Measurements from ENCODE around the gene ADAMTS3. TPM values are rescaled to one million over a fixed set of nuclear protein-coding genes. Genes with fewer than 3 reads are reported as not detected.
"Not testable (repeated sequence)": the region's sequence is repeated elsewhere in the genome, so short reads cannot be mapped to it uniquely, and the experiment has no call there.

Gene ADAMTS3
- total RNA-seq, 2 donors from 2014 or later: not detected

- DNase-seq (no peak), ATAC-seq (replicated peaks in 1 of 2) (no peak)
- Mint-ChIP-seq H3K27me3 (ENCODE audit: low read depth) (no peaks in the 10 kb centered on the region), H3K9me3 (no peaks in the 10 kb centered on the region), H3K27ac (no peak overlapping the region), H3K4me3 (no peak overlapping the region), H3K36me3 (ENCODE audit: insufficient read depth in 2 of 2) (no peaks in the 10 kb centered on the region), H3K4me1 (ENCODE audit: low read depth) (no peaks in the 10 kb centered on the region)
Measured at GRCh38 chr4:72444092-72444491, 124.9 kb downstream of the ADAMTS3 start.

GRCh38 chr4:72442715-72443114 lies 126.3 kb downstream of the ADAMTS3 start:
- Mint-ChIP-seq H3K9me3 (no peaks in the 10 kb centered on the region), H3K27me3 (ENCODE audit: low read depth) (no peaks in the 10 kb centered on the region), H3K4me1 (ENCODE audit: low read depth) (no peaks in the 10 kb centered on the region), H3K27ac (no peak overlapping the region), H3K4me3 (no peak overlapping the region), H3K36me3 (ENCODE audit: insufficient read depth in 2 of 2) (no peaks in the 10 kb centered on the region)
- no peak for ATAC-seq (replicated peaks in 1 of 2)
- DNase-seq: no peak

GRCh38 chr4:72442147-72442546 lies 126.9 kb downstream of the ADAMTS3 start:
- H3K4me1 Mint-ChIP-seq (ENCODE audit: low read depth): no peaks in the 10 kb centered on the region
- H3K27me3 Mint-ChIP-seq (ENCODE audit: low read depth): no peaks in the 10 kb centered on the region
- no peak for DNase-seq
- H3K27ac Mint-ChIP-seq: no peak overlapping the region
- no peaks in the 10 kb centered on the region for H3K9me3 Mint-ChIP-seq
- H3K4me3 Mint-ChIP-seq: no peak overlapping the region
- no peak for ATAC-seq (replicated peaks in 1 of 2)
- no peaks in the 10 kb centered on the region for H3K36me3 Mint-ChIP-seq (ENCODE audit: insufficient read depth in 2 of 2)

- no peak overlapping the region for H3K4me3 Mint-ChIP-seq
- H3K4me1 Mint-ChIP-seq (ENCODE audit: low read depth): no peaks in the 10 kb centered on the region
- H3K27ac Mint-ChIP-seq: no peak overlapping the region
- DNase-seq: no peak
- peaks cover 0 to 1% of the 10 kb centered on the region in 2 donors for H3K9me3 Mint-ChIP-seq
- ATAC-seq (replicated peaks in 1 of 2): no peak
- no peaks in the 10 kb centered on the region for H3K27me3 Mint-ChIP-seq (ENCODE audit: low read depth)
- H3K36me3 Mint-ChIP-seq (ENCODE audit: insufficient read depth in 2 of 2): no peaks in the 10 kb centered on the region
Measured at GRCh38 chr4:72440386-72440785, 128.6 kb downstream of the ADAMTS3 start.

GRCh38 chr4:72432975-72433374 lies 136.0 kb downstream of the ADAMTS3 start:
- Mint-ChIP-seq H3K27me3 (ENCODE audit: low read depth) (no peaks in the 10 kb centered on the region), H3K4me1 (ENCODE audit: low read depth) (no peaks in the 10 kb centered on the region), H3K36me3 (ENCODE audit: insufficient read depth in 2 of 2) (no peaks in the 10 kb centered on the region), H3K4me3 (no peak overlapping the region), H3K9me3 (peaks cover 0 to 2% of the 10 kb centered on the region in 2 donors), H3K27ac (no peak overlapping the region)
- ATAC-seq (replicated peaks in 1 of 2): no peak
- DNase-seq: no peak

- Mint-ChIP-seq H3K4me1 (ENCODE audit: low read depth) (no peaks in the 10 kb centered on the region), H3K4me3 (no peak overlapping the region), H3K27me3 (ENCODE audit: low read depth) (no peaks in the 10 kb centered on the region), H3K9me3 (peaks cover 0 to 2% of the 10 kb centered on the region in 2 donors), H3K36me3 (ENCODE audit: insufficient read depth in 2 of 2) (no peaks in the 10 kb centered on the region), H3K27ac (no peak overlapping the region)
- DNase-seq (no peak), ATAC-seq (replicated peaks in 1 of 2) (no peak)
Measured at GRCh38 chr4:72432282-72432681, 136.7 kb downstream of the ADAMTS3 start.

GRCh38 chr4:72430988-72431387 lies 138.0 kb downstream of the ADAMTS3 start:
- H3K27ac Mint-ChIP-seq: no peak overlapping the region
- H3K4me3 Mint-ChIP-seq: no peak overlapping the region
- no peaks in the 10 kb centered on the region for H3K27me3 Mint-ChIP-seq (ENCODE audit: low read depth)
- ATAC-seq (replicated peaks in 1 of 2) (no peak), DNase-seq (no peak)
- peaks cover 2% of the 10 kb centered on the region in 2 donors for H3K9me3 Mint-ChIP-seq
- no peaks in the 10 kb centered on the region for H3K4me1 Mint-ChIP-seq (ENCODE audit: low read depth)
- no peaks in the 10 kb centered on the region for H3K36me3 Mint-ChIP-seq (ENCODE audit: insufficient read depth in 2 of 2)

- peaks cover 0 to 2% of the 10 kb centered on the region in 2 donors for H3K9me3 Mint-ChIP-seq
- ATAC-seq (replicated peaks in 1 of 2) (no peak), DNase-seq (no peak)
- H3K4me1 Mint-ChIP-seq (ENCODE audit: low read depth): no peaks in the 10 kb centered on the region
- no peaks in the 10 kb centered on the region for H3K36me3 Mint-ChIP-seq (ENCODE audit: insufficient read depth in 2 of 2)
- no peak overlapping the region for H3K27ac Mint-ChIP-seq
- H3K27me3 Mint-ChIP-seq (ENCODE audit: low read depth): no peaks in the 10 kb centered on the region
- H3K4me3 Mint-ChIP-seq: no peak overlapping the region
Measured at GRCh38 chr4:72430050-72430449, 139.0 kb downstream of the ADAMTS3 start.

- no peaks in the 10 kb centered on the region for H3K36me3 Mint-ChIP-seq (ENCODE audit: insufficient read depth in 2 of 2)
- DNase-seq: no peak
- H3K9me3 Mint-ChIP-seq: peaks cover 0 to 2% of the 10 kb centered on the region in 2 donors
- H3K27me3 Mint-ChIP-seq (ENCODE audit: low read depth): no peaks in the 10 kb centered on the region
- H3K4me3 Mint-ChIP-seq: no peak overlapping the region
- no peak overlapping the region for H3K27ac Mint-ChIP-seq
- no peaks in the 10 kb centered on the region for H3K4me1 Mint-ChIP-seq (ENCODE audit: low read depth)
- no peak for ATAC-seq (replicated peaks in 1 of 2)
Measured at GRCh38 chr4:72429397-72429889, 139.6 kb downstream of the ADAMTS3 start.

GRCh38 chr4:72427057-72427456 lies 142.0 kb downstream of the ADAMTS3 start:
- H3K36me3 Mint-ChIP-seq (ENCODE audit: insufficient read depth in 2 of 2): no peaks in the 10 kb centered on the region
- no peaks in the 10 kb centered on the region for H3K27me3 Mint-ChIP-seq (ENCODE audit: low read depth)
- DNase-seq (no peak), ATAC-seq (replicated peaks in 1 of 2) (no peak)
- no peaks in the 10 kb centered on the region for H3K4me1 Mint-ChIP-seq (ENCODE audit: low read depth)
- no peak overlapping the region for H3K27ac Mint-ChIP-seq
- peaks cover 0 to 2% of the 10 kb centered on the region in 2 donors for H3K9me3 Mint-ChIP-seq
- H3K4me3 Mint-ChIP-seq: no peak overlapping the region

GRCh38 chr4:72425908-72426307 lies 143.1 kb downstream of the ADAMTS3 start:
- H3K36me3 Mint-ChIP-seq (ENCODE audit: insufficient read depth in 2 of 2); H3K9me3 Mint-ChIP-seq; ATAC-seq (replicated peaks in 1 of 2); H3K4me1 Mint-ChIP-seq (ENCODE audit: low read depth); H3K27me3 Mint-ChIP-seq (ENCODE audit: low read depth); DNase-seq; H3K4me3 Mint-ChIP-seq: not testable (repeated sequence)
- H3K27ac Mint-ChIP-seq: peak overlapping the region; percentile 64

- H3K36me3 Mint-ChIP-seq (ENCODE audit: insufficient read depth in 2 of 2): no peaks in the 10 kb centered on the region
- no peaks in the 10 kb centered on the region for H3K27me3 Mint-ChIP-seq (ENCODE audit: low read depth)
- peaks cover 0 to 2% of the 10 kb centered on the region in 2 donors for H3K9me3 Mint-ChIP-seq
- DNase-seq (no peak), ATAC-seq (replicated peaks in 1 of 2) (no peak)
- no peak overlapping the region for H3K27ac Mint-ChIP-seq
- H3K4me3 Mint-ChIP-seq: no peak overlapping the region
- no peaks in the 10 kb centered on the region for H3K4me1 Mint-ChIP-seq (ENCODE audit: low read depth)
Measured at GRCh38 chr4:72424006-72424405, 145.0 kb downstream of the ADAMTS3 start.

GRCh38 chr4:72422416-72422815 lies 146.6 kb downstream of the ADAMTS3 start:
- no peaks in the 10 kb centered on the region for H3K4me1 Mint-ChIP-seq (ENCODE audit: low read depth)

GRCh38 chr4:72418458-72418857 lies 150.6 kb downstream of the ADAMTS3 start:
- H3K27me3 Mint-ChIP-seq (ENCODE audit: low read depth): no peaks in the 10 kb centered on the region
- H3K36me3 Mint-ChIP-seq (ENCODE audit: insufficient read depth in 2 of 2): no peaks in the 10 kb centered on the region
- no peak overlapping the region for H3K4me3 Mint-ChIP-seq
- ATAC-seq (replicated peaks in 1 of 2) (no peak), DNase-seq (no peak)
- no peak overlapping the region for H3K27ac Mint-ChIP-seq
- H3K4me1 Mint-ChIP-seq (ENCODE audit: low read depth): no peaks in the 10 kb centered on the region
- H3K9me3 Mint-ChIP-seq: no peaks in the 10 kb centered on the region

More at GRCh38 chr4:72422416-72422815, 146.6 kb downstream of the ADAMTS3 start:
- H3K27me3 Mint-ChIP-seq (ENCODE audit: low read depth): no peaks in the 10 kb centered on the region
- no peak for ATAC-seq (replicated peaks in 1 of 2)
- H3K27ac Mint-ChIP-seq: no peak overlapping the region
- no peak for DNase-seq
- H3K9me3 Mint-ChIP-seq: peaks cover 0 to 2% of the 10 kb centered on the region in 2 donors
- no peak overlapping the region for H3K4me3 Mint-ChIP-seq
- no peaks in the 10 kb centered on the region for H3K36me3 Mint-ChIP-seq (ENCODE audit: insufficient read depth in 2 of 2)

All from activated T-cell treated with anti-CD3 and anti-CD28 coated beads, Interleukin-2, amount 50 U/mL, for 72 hours (primary cell).